NCI-H2107 (cell line): ENCODE measurements around the gene TNFSF9.

ENCODE experiments used
- DNase-seq: peaks from one replicate; lab custom pipeline; 2025; lab: John Stamatoyannopoulos, UW

Gene TNFSF9

DNA sequence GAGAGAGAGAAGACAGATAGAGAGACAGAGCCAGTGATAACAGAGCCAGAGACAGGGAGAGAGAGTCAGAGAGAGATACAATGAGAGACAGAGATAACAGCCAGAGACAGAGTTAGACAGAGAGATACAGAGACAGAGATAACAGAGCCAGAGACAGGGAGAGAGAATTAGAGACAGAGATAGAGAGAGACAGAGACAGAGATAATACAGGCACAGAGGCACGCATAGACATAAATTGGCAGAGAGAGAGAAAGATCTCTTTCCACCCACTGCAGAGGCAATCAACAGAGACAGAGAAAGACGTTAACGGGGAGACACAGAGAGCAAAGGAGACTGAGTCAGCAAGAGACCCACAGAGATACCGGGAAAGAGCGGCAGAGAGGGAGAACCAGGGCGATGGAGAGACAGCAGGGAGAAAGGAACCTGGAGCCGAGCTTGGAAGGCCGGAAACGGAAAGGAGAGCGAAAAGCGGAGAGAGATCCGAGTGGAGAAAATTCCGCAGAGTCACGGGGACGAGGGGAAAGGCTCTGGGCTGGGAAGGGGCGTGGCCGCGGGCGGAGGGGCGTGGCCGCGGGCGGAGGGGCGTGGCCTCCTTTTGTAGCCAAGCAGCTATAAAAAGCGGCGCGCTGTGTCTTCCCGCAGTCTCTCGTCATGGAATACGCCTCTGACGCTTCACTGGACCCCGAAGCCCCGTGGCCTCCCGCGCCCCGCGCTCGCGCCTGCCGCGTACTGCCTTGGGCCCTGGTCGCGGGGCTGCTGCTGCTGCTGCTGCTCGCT lies at the start of gene TNFSF9:
TNFSF9 (plus strand) TSS at position 641 of the 777 bp plus-strand sequence; CDS start at position 652, 11 bp downstream.
- no peak for DNase-seq

- DNase-seq: no peak
Observed at GRCh38 chr19:6481541-6482342, 49.1 kb upstream of the TNFSF9 start, which contains the start of gene DENND1C. Gene DENND1C (minus strand): TSS chr19:6481787. CDS start chr19:6481695, 92 bp downstream.

DNA sequence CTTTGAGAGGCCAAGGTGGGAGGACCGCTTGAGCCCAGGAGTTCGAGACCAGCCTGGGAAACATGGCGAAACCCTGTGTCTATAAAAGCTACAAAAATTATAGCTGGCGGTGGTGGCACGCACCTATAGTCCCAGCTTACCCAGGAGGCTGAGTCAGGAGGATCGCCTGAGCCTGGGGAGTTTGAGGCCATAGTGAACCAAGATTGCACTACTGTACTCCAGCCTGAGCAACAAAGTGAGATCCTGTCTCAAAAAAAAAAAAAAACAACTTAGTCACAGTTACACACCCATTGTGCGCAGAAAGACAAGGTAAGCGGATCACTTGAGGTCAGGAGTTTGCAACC lies 48.5 kb upstream of the TNFSF9 start:
- no peak for DNase-seq

DNA sequence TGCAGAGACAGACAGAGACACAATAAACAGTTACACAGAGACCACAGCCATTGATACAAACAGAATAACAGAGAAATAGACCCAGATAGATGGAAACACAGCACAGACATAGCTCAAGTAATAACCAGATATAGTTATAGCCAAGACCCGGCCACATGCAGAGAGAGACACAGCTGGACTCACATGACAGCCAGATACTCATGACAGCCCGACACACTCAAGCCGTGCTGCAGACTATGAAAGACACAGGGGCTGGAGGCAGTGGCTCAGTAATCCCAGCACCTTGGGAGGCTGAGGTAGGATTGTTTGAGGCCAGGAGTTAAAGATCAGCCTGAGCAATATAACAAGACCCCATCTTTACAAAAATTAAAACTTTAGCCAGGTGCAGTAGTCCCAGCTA lies 47.6 kb upstream of the TNFSF9 start:
- no peak for DNase-seq

- DNase-seq: no peak
Observed at GRCh38 chr19:6484230-6484629, 46.6 kb upstream of the TNFSF9 start.

- DNase-seq: no peak
Observed at GRCh38 chr19:6484831-6485230, 46.0 kb upstream of the TNFSF9 start.

- DNase-seq: no peak
Observed at GRCh38 chr19:6489278-6490061, 41.4 kb upstream of the TNFSF9 start.

GRCh38 chr19:6490134-6490533 lies 40.7 kb upstream of the TNFSF9 start:
- DNase-seq: no peak

DNA sequence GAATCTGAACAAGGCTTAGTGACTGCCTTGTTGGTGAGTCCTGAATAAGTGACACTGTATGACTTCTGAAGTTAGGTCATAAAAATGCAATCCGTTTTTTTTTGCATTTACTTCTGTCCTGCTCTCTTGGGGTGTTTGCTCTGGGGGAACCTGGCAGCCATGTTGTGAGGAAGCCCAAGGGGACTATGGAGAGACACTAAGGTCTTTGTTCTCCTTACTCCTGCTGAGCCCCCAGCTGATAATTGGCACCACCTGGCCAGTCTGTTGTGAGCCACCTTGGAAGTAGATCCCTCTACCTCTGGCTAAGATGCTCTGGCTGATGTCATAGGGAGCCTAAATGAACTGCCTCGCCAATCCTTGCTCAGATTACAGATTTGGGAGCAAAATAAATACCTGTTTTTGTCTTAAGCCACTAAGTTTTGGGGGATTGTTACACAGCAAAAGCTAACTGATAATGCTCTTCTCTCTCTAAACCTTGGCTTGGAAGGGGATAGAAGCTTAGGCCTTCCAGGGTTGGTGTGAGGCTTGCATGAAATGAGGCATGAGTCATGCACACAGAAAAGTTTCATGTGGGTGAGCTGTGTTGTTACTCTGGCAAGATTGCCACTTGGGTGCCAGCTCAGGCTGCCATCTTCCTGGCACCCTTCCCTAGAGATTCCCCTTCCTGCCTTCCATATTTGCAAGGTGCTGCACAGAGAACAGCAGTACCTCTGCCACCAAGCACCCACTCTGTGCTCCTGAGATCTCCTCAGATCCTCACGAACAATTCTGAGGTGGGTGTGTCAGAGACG lies 38.8 kb upstream of the TNFSF9 start:
- DNase-seq: no peak

- no peak for DNase-seq
Observed at GRCh38 chr19:6494438-6495036, 36.3 kb upstream of the TNFSF9 start.

DNA sequence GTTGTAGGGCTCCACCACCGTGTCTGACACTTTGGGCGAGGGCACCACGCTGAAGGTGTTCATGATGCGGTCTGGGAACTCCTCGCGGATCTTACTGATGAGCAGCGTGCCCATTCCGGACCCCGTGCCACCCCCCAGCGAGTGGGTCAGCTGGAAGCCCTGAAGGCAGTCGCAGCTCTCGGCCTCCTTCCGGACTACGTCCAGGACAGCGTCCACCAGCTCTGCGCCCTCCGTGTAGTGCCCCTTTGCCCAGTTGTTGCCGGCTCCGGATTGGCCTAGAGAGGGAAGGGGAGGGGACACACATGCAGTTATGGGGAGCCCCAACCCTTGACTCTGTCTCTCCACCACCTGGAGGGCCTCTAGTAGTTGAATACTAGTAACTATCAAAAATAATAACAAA lies 34.9 kb upstream of the TNFSF9 start:
- no peak for DNase-seq

DNA sequence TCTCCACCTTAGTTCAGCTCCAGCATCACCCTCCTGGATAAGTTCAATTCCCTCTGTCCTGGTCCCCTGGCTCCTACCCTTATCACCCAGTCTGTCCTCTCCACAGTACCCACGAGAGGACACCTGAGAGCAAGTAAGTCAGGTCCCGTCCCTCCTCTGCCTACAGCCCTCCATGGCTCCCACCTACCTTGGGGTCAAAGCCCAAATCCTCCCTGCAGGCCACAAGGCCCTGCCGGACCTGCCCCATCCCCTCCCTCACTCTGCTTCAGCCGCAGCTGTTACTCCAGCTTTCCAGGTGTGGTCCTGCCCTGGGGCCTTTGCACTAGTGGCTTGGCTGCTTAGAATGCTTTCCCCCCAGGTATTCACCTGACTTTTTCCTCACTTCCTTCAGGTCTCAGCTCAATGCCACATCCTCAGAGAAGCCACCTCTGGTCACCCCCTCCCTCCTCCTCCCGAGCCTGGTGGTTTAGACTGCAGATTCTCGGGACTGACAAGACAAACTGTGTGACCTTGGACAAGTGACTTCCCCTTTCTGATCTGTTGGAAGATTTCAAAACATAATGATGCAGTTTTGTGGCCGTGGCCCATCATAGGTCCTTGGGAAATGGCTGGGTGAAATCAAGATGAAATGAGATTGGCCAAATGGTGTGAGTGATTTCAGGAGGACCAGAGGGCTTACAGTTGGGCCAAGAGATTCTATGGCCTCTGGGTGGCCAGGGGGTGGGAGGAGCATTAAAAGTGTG lies 32.4 kb upstream of the TNFSF9 start:
- no peak for DNase-seq

DNA sequence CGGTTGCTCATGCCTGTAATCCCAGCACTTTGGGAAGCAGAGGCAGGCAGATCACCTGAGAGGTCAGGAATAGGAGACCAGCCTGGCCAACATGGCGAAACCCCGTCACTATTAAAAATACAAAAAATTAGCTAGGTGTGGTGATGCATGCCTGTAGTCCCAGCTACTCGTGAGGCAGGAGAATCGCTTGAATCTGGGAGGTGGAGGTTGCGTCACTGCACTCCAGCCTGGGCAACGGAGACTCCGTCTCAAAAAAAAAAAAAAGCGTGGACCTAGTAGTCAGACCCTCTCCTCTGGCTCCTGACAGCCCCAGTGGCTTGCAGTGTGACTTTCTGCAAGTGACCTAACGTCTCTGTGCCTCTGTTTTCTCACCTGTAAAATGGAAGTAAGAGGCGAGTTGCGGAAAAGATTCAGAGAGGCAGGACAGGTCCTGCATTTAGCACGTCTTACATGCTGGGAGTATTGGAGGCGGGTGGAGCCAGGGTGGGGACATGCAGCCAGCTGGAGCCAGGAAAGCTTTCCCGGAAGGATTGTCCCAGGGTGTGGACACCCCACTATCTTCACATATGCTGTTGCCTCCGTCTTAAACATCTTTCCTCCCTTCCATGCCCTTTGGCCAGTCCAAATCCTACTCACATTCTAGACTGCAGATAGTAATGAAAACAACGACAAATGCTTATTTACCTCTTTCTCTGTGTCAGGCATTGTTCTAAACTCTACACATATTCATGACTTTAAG lies 31.6 kb upstream of the TNFSF9 start:
- no peak for DNase-seq

- DNase-seq: no peak
Observed at GRCh38 chr19:6500837-6501739, 29.7 kb upstream of the TNFSF9 start.

- DNase-seq: no peak
Observed at GRCh38 chr19:6501740-6502648, 28.8 kb upstream of the TNFSF9 start, which contains the start of gene TUBB4A. Gene TUBB4A (minus strand): TSS chr19:6502309. CDS start chr19:6502212, 97 bp downstream.

DNA sequence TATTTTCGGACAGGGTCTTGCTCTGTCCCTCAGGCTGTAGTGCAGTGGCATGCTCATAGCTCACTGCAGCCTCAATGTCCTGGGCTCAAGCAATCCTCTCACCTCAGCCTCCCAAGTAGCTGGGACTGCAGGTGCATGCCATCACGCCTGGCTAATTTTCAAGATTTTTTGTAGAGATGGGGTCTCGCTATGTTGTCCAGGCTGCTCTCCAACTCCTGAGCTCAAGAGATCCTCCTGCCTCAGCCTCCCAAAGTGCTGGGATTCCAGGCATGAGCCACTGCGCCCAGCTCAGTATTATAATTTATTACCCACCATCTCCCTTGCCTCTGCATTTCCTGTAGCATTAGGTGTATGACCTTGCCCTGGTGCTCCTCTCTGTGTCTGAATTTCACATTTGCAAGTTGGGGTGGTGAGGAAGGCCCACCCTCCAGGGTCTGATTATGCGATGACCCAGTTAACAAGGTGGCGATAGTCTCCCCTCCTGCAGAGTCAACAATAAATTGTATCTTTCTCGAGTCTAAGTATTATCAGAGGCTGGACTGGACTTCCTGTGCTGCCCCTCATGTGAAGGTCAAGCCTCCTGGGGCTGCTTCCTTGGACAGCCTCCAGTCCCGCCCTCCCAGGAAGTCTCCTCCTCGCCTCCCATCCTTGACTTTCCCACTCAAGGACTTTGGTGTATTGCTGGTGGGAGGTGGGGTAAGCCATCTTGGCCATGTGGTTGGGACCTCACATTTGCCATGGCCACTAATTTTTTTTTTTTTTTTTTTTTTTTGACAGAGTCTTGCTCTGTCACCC lies 27.2 kb upstream of the TNFSF9 start:
- DNase-seq: no peak
